D721Med (cell line): Measurements from ENCODE around the gene DDX52.

Source experiments
- DNase-seq: peaks from one replicate; pipeline ENCODE4 v3.0.0; 2011; ENCODE audit warnings: low spot score; ENCODE audit not compliant: insufficient read length
- FAIRE-seq: peaks from 2 replicates; lab custom pipeline; 2011; peaks lifted over from hg19 to GRCh38; lab: Jason Lieb, UNC
- TF ChIP-seq, protein P1 (sequence below): IDR thresholded peaks from 2 replicates; pipeline ENCODE4 v1.5.1; 2012; ENCODE audit warnings: mild to moderate bottlenecking, control low read depth; ENCODE audit not compliant: insufficient read depth; ENCODE audit errors: missing control alignments

Gene DDX52

DNA sequence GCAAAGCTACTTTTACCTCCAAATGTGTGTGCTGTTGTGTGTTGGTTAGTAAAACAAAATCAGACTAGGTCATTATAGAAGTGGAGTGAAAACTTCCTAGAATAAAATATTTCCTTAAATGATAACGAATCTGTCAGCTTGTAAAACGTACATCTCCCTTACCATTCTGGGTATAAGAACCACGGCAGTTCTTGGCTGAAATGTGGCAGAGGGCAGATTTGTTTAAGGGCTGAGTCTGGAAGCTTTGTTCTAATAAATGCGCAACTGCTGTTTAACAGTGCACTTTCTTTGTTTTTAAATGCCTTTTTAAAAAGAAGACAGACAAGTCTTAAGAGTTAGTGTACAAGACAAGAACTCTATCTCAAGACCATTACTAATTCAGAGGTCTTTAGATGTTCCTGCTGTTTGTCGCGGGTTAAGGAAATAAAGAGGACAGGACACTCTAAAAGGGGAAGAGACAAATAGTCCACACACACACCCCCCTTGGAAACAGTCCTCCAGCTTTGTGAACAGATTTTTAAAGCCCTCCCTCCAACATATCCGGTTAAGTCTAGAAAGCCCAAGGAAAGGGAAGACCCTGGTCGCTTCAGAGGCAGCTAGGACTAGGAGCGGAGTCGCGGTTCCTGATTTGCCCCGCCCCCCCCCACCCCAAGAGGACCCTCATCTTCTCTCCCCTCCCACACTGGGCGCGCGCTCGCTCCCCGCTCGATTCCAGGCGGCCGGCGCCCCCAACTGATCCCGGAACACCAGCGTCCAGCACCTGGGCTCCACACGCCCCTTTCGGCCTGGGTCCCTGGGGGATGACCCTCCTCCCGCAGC, 34.7 kb downstream of the DDX52 start:
- TF ChIP-seq, protein P1, sequence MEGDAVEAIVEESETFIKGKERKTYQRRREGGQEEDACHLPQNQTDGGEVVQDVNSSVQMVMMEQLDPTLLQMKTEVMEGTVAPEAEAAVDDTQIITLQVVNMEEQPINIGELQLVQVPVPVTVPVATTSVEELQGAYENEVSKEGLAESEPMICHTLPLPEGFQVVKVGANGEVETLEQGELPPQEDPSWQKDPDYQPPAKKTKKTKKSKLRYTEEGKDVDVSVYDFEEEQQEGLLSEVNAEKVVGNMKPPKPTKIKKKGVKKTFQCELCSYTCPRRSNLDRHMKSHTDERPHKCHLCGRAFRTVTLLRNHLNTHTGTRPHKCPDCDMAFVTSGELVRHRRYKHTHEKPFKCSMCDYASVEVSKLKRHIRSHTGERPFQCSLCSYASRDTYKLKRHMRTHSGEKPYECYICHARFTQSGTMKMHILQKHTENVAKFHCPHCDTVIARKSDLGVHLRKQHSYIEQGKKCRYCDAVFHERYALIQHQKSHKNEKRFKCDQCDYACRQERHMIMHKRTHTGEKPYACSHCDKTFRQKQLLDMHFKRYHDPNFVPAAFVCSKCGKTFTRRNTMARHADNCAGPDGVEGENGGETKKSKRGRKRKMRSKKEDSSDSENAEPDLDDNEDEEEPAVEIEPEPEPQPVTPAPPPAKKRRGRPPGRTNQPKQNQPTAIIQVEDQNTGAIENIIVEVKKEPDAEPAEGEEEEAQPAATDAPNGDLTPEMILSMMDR, result no peak
- DNase-seq (no peak), FAIRE-seq (no peak)

DNA sequence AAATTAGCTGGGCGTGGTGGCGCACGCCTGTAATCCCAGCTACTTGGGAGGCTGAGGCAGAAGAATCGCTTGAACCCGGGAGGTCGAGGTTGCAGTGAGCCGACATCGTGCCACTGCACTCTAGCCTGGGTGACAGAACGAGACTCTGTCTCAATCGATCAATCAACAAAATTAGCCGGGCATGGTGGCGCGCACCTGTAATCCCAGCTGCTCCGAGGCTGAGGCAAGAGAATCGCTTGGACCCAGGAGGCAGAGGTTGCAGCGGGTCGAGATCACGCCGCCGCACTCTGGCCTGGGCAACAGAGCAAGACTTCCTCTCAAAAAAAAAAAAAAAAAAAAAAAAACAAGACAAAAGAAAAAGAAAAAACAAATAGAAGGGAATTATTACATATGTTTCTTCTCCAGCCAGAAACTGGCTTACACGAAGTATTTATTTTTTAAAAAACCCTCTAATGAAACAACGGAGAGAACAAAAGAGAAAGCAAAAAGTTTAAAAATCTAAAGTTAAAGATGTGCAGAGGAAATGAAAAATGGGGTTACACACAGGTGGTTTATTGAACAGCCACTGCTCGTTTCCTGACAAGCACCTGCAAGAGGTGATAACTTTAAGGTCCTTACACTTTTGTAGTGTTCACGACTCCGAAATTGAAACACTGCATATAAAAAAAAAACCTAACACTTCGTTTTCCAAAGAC, 35.5 kb downstream of the DDX52 start:
- FAIRE-seq, result no peak
- TF ChIP-seq, protein P1, result no peak
- DNase-seq, result no peak

DNA sequence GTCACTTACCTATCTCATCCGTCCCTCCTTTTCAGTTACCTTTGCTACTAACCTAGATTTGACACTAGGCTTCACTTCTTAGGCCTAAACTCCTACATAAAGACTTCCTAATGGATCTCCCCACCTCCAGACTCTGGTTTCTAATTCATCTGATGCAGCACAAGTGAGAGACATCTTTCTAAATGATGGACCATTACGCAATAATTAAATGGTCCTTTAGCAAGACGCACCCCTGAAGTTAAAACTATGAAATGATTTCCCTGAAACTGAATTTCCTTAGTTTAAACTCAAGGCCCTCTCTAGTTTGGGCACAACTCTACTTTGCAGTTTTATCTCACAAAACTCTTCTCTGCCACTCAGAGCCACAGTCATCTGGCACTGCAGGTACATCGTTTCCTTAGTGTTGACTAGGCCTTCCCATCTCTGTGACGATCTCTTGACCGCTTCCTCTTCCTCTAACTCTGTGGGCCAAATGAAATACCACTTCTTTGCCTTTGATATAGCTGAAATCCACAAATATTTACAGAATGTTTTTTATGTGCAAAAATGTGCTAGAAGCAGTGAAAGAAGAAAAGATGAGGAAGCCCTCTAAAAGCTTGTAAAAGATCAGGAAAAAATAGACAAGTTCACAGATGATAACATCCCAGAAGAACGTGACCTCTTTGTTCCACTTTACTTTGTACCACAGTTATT, 37.3 kb downstream of the DDX52 start:
- TF ChIP-seq, protein P1, result no peak
- FAIRE-seq, result no peak
- no peak for DNase-seq

DNA sequence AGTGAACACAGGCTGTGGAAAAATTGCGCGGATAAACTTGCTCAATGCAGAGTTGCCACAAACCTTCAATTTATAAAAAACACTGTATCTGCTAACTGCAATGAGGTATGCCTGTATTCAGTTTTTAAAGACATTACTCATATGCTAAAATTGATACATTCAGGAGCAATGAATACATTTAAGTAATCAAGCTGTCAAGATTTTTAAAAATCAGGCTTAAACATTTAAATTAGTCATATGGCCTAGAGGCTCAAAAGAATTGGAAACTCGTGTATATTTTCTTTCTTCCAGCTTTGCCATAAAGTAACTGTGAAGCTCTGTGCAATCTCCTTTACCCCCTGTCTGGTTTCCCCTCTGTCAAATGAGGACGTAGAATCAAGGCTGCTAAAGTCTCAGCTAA, 38.2 kb downstream of the DDX52 start:
- FAIRE-seq, result no peak
- TF ChIP-seq, protein P1, result no peak
- no peak for DNase-seq

DNA sequence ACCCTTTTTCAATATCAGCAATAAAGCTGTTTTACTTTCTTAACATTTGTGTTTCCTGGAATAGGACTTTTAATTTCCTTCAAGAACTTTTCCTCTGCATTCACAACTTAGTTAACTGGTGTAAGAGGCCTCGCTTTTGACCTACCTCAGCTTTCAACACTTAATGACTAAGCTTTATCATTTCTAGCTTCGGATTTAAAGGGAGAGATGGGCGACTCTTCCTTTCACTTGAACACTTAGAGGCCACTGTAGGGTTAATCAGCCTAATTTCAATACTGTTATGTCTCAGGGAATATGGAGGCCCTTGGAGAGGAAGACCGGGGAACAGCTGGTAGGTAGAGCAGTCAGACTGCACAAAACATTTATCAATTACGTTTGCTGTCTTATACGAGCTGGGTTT, 38.7 kb downstream of the DDX52 start:
- TF ChIP-seq, protein P1, result no peak
- no peak for DNase-seq
- no peak for FAIRE-seq

DNA sequence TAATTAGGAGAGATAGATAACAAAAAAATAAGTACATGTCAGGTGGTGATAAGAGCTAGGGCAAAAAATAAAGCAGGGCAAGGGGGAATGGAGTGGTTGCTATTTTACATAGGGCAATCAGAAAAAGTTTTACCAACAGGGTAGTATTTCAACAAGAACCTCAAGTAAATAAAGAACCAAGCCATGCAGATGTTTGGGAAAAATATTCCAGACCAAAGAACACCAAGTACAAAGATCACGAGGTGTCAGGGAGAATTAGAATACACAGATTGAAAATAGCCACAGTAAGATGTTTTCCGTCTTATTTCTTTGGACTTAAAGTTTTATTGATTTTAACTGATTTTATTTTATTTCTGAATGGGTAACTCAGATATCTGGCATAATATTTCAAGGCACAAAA, 45.1 kb downstream of the DDX52 start:
- FAIRE-seq (no peak), DNase-seq (no peak)
- TF ChIP-seq, protein P1, result no peak
